CD4-positive, CD25-positive, alpha-beta regulatory T cell (primary cell): ENCODE data around the gene VPS11. TPM values are rescaled to one million over a fixed set of nuclear protein-coding genes. Genes with fewer than 3 reads are reported as not detected.

Source experiments
- ATAC-seq, 2 donors: fragments of 150-1000 bp; cut with Tn5 transposase; one replicate each; pipeline ENCODE4 v1.10.0; 2021; ENCODE audit warnings: low read depth in 2 of 2, moderate number of reproducible peaks in 2 of 2, moderate library complexity in 1 of 2
- DNase-seq, 3 donors: peaks; one replicate each; pipeline versions ENCODE4 v3.0.0 to v3.0.0-alpha.2; 2012 to 2022; ENCODE audit warnings: mixed read lengths in 1 of 3
- H3K27ac ChIP-seq: one replicate; pipeline ENCODE4 v1.7.0; 2013; ENCODE audit warnings: mild to moderate bottlenecking, low read length; ENCODE audit not compliant: insufficient read depth, poor library complexity, severe bottlenecking
- H3K27me3 ChIP-seq: one replicate; pipeline ENCODE4 v1.7.0; 2013; ENCODE audit warnings: low read length; ENCODE audit not compliant: control insufficient read depth, insufficient read depth
- H3K36me3 ChIP-seq: one replicate; pipeline ENCODE4 v1.7.0; 2013; ENCODE audit warnings: mild to moderate bottlenecking, low read length, moderate library complexity; ENCODE audit not compliant: control insufficient read depth, insufficient read depth
- H3K4me1 ChIP-seq: 2 replicates; pipeline ENCODE4 v1.7.0; 2013; ENCODE audit warnings: mild to moderate bottlenecking, low read length; ENCODE audit not compliant: insufficient read depth, control insufficient read depth, poor library complexity, severe bottlenecking
- H3K4me3 ChIP-seq: one replicate; pipeline ENCODE4 v1.7.0; 2013; ENCODE audit warnings: low read depth, mild to moderate bottlenecking, low read length, moderate library complexity
- H3K9me3 ChIP-seq, 2 experiments: 1 replicate in 1 of 2; 2 replicates in 1 of 2; pipeline ENCODE4 v1.7.0; 2013; ENCODE audit warnings: low read length in 2 of 2, mild to moderate bottlenecking in 1 of 2, moderate library complexity in 1 of 2; ENCODE audit not compliant: control insufficient read depth in 2 of 2
- H3K27ac Mint-ChIP-seq, 3 donors: one replicate each; pipeline ENCODE4 v1.8.0; 2020 to 2022; ENCODE audit warnings: mild to moderate bottlenecking in 3 of 3, mixed read lengths in 3 of 3, moderate library complexity in 2 of 3
- H3K27me3 Mint-ChIP-seq: one replicate; pipeline ENCODE4 v1.8.0; 2022; ENCODE audit warnings: mild to moderate bottlenecking, mixed read lengths
- H3K36me3 Mint-ChIP-seq: one replicate; pipeline ENCODE4 v1.8.0; 2020; ENCODE audit warnings: mixed read lengths
- H3K4me1 Mint-ChIP-seq, 4 donors: one replicate each; pipeline ENCODE4 v1.8.0; 2020 to 2022; ENCODE audit warnings: mixed read lengths in 4 of 4, mild to moderate bottlenecking in 1 of 4
- H3K4me3 Mint-ChIP-seq, 4 donors: one replicate each; pipeline ENCODE4 v1.8.0; 2020 to 2022; ENCODE audit warnings: mild to moderate bottlenecking in 4 of 4, mixed read lengths in 4 of 4, moderate library complexity in 3 of 4
- H3K9me3 Mint-ChIP-seq, 7 donors: one replicate each; pipeline ENCODE4 v1.8.0; 2020 to 2022; ENCODE audit warnings: mixed read lengths in 7 of 7, mild to moderate bottlenecking in 3 of 7, moderate library complexity in 2 of 7
- polyA plus RNA-seq, 4 donors: library from polyadenylated mRNA; unstranded; fragments of 300-500 nt; fragmentation: Illumina TruSeq; gene quantifications; one replicate each; pipeline ENCODE4 v1.2.3, GENCODE V29; 2021
- total RNA-seq: library from RNA; stranded (reverse); gene quantifications from one replicate; pipeline ENCODE4 v1.2.3, GENCODE V29; 2022

VPS11 gene
- total and polyA plus RNA-seq, 5 donors from 2014 or later, result 53.2 to 78.8 (median 57.2) TPM

- peaks cover 8% of the 10 kb centered on the region for H3K36me3 Mint-ChIP-seq
- H3K4me1 ChIP-seq, result no peaks in the 10 kb centered on the region
- H3K27ac ChIP-seq, result no peak overlapping the region
- peak overlapping the region in 1 of 3 donors; percentile 79 for H3K27ac Mint-ChIP-seq
- H3K4me1 Mint-ChIP-seq, result peaks cover 0 to 4% (median 0%) of the 10 kb centered on the region in 4 donors
- DNase-seq (no peak), ATAC-seq (no peak)
- H3K4me3 Mint-ChIP-seq, result no peak overlapping the region
- peaks cover 8% of the 10 kb centered on the region for H3K36me3 ChIP-seq
- no peaks in the 10 kb centered on the region for H3K9me3 Mint-ChIP-seq
- H3K4me3 ChIP-seq, result no peak overlapping the region
- H3K27me3 Mint-ChIP-seq, result peaks cover 5% of the 10 kb centered on the region
- H3K9me3 ChIP-seq, result no peaks in the 10 kb centered on the region
- no peaks in the 10 kb centered on the region for H3K27me3 ChIP-seq
Observed at GRCh38 chr11:119041821-119042514, 25.6 kb upstream of the VPS11 start.

GRCh38 chr11:119042927-119043326 lies 24.7 kb upstream of the VPS11 start:
- Mint-ChIP-seq H3K4me1 (peaks cover 0 to 4% (median 0%) of the 10 kb centered on the region in 4 donors), H3K27me3 (peaks cover 5% of the 10 kb centered on the region), H3K27ac (no peak overlapping the region), H3K36me3 (peaks cover 12% of the 10 kb centered on the region), H3K9me3 (no peaks in the 10 kb centered on the region), H3K4me3 (no peak overlapping the region)
- DNase-seq, result no peak
- H3K36me3 ChIP-seq, result peaks cover 17% of the 10 kb centered on the region
- no peak overlapping the region for H3K27ac ChIP-seq
- no peak for ATAC-seq
- H3K4me1 ChIP-seq, result no peaks in the 10 kb centered on the region
- H3K9me3 ChIP-seq, result no peaks in the 10 kb centered on the region
- no peaks in the 10 kb centered on the region for H3K27me3 ChIP-seq
- no peak overlapping the region for H3K4me3 ChIP-seq

- Mint-ChIP-seq H3K4me1 (peaks cover 0 to 4% (median 0%) of the 10 kb centered on the region in 4 donors), H3K4me3 (no peak overlapping the region), H3K36me3 (peaks cover 23% of the 10 kb centered on the region), H3K27me3 (no peaks in the 10 kb centered on the region), H3K9me3 (no peaks in the 10 kb centered on the region), H3K27ac (no peak overlapping the region)
- H3K4me3 ChIP-seq, result no peak overlapping the region
- peaks cover 35% of the 10 kb centered on the region for H3K36me3 ChIP-seq
- no peaks in the 10 kb centered on the region for H3K27me3 ChIP-seq
- H3K9me3 ChIP-seq, result no peaks in the 10 kb centered on the region
- no peaks in the 10 kb centered on the region for H3K4me1 ChIP-seq
- ATAC-seq (no peak), DNase-seq (no peak)
- H3K27ac ChIP-seq, result no peak overlapping the region
Observed at GRCh38 chr11:119044708-119045107, 22.9 kb upstream of the VPS11 start.

GRCh38 chr11:119046489-119046888 lies 21.1 kb upstream of the VPS11 start:
- Histone ChIP-seq H3K4me1 (peaks cover 7% of the 10 kb centered on the region), H3K9me3 (no peaks in the 10 kb centered on the region), H3K27ac (no peak overlapping the region), H3K4me3 (no peak overlapping the region), H3K27me3 (no peaks in the 10 kb centered on the region), H3K36me3 (peaks cover 43% of the 10 kb centered on the region)
- Mint-ChIP-seq H3K4me3 (no peak overlapping the region), H3K27me3 (no peaks in the 10 kb centered on the region), H3K9me3 (no peaks in the 10 kb centered on the region), H3K27ac (no peak overlapping the region), H3K36me3 (peaks cover 34% of the 10 kb centered on the region), H3K4me1 (peaks cover 0 to 7% (median 6%) of the 10 kb centered on the region in 4 donors)
- ATAC-seq, result no peak
- DNase-seq, result no peak

GRCh38 chr11:119047205-119047604 lies 20.4 kb upstream of the VPS11 start:
- no peak for ATAC-seq
- peaks cover 50% of the 10 kb centered on the region for H3K36me3 ChIP-seq
- peaks cover 15% of the 10 kb centered on the region for H3K4me1 ChIP-seq
- H3K9me3 Mint-ChIP-seq, result no peaks in the 10 kb centered on the region
- no peak for DNase-seq
- H3K27ac ChIP-seq, result no peak overlapping the region
- H3K27me3 Mint-ChIP-seq, result no peaks in the 10 kb centered on the region
- no peak overlapping the region for H3K4me3 Mint-ChIP-seq
- H3K9me3 ChIP-seq, result no peaks in the 10 kb centered on the region
- H3K27me3 ChIP-seq, result no peaks in the 10 kb centered on the region
- H3K36me3 Mint-ChIP-seq, result peaks cover 34% of the 10 kb centered on the region
- H3K27ac Mint-ChIP-seq, result no peak overlapping the region
- H3K4me3 ChIP-seq, result no peak overlapping the region
- peaks cover 0 to 15% (median 6%) of the 10 kb centered on the region in 4 donors for H3K4me1 Mint-ChIP-seq

- Histone ChIP-seq H3K27me3 (no peaks in the 10 kb centered on the region), H3K4me1 (peaks cover 15% of the 10 kb centered on the region), H3K4me3 (no peak overlapping the region), H3K9me3 (no peaks in the 10 kb centered on the region), H3K36me3 (peaks cover 64% of the 10 kb centered on the region), H3K27ac (no peak overlapping the region)
- H3K36me3 Mint-ChIP-seq, result peaks cover 44% of the 10 kb centered on the region
- no peak overlapping the region for H3K4me3 Mint-ChIP-seq
- peaks cover 0 to 24% (median 6%) of the 10 kb centered on the region in 4 donors for H3K4me1 Mint-ChIP-seq
- ATAC-seq (no peak), DNase-seq (no peak)
- peak overlapping the region in 2 of 3 donors; percentile 51 to 60 for H3K27ac Mint-ChIP-seq
- H3K9me3 Mint-ChIP-seq, result no peaks in the 10 kb centered on the region
- H3K27me3 Mint-ChIP-seq, result no peaks in the 10 kb centered on the region
Observed at GRCh38 chr11:119048644-119049043, 19.0 kb upstream of the VPS11 start.

GRCh38 chr11:119049081-119049480 lies 18.5 kb upstream of the VPS11 start:
- Mint-ChIP-seq H3K9me3 (no peaks in the 10 kb centered on the region), H3K36me3 (peaks cover 48% of the 10 kb centered on the region), H3K4me1 (peaks cover 0 to 28% (median 6%) of the 10 kb centered on the region in 4 donors), H3K4me3 (no peak overlapping the region), H3K27me3 (no peaks in the 10 kb centered on the region), H3K27ac (peak overlapping the region in 1 of 3 donors; percentile 60)
- ATAC-seq (no peak), DNase-seq (no peak)
- Histone ChIP-seq H3K4me1 (peaks cover 15% of the 10 kb centered on the region), H3K9me3 (no peaks in the 10 kb centered on the region), H3K27ac (no peak overlapping the region), H3K36me3 (peaks cover 68% of the 10 kb centered on the region), H3K27me3 (no peaks in the 10 kb centered on the region), H3K4me3 (no peak overlapping the region)
